Suprapubic skin (tissue), 4 donors: ENCODE data around the gene RELCH. TPM values are rescaled to one million over a fixed set of nuclear protein-coding genes. Genes with fewer than 3 reads are reported as not detected.

Source experiments
- DNase-seq, 2 donors: peaks; one replicate each; pipeline ENCODE4 v3.0.0-alpha.2; 2019; ENCODE audit warnings: low spot score in 2 of 2
- H3K27ac ChIP-seq: fragments of 200-600 bp; sonication (generic); one replicate; pipeline ENCODE4 v1.5.1; 2019
- H3K27me3 ChIP-seq: fragments of 200-600 bp; sonication (generic); one replicate; pipeline ENCODE4 v1.5.1; 2019
- H3K36me3 ChIP-seq: fragments of 200-600 bp; sonication (generic); one replicate; pipeline ENCODE4 v1.5.1; 2019
- H3K4me1 ChIP-seq: fragments of 200-600 bp; sonication (generic); one replicate; pipeline ENCODE4 v1.5.1; 2019
- H3K4me3 ChIP-seq: fragments of 200-600 bp; sonication (generic); one replicate; pipeline ENCODE4 v1.5.1; 2019; ENCODE audit warnings: mild to moderate bottlenecking
- H3K9me3 ChIP-seq: fragments of 200-600 bp; sonication (generic); one replicate; pipeline ENCODE4 v1.5.1; 2019
- EP300 ChIP-seq: sonication (generic); formaldehyde crosslinking; IDR thresholded peaks from one replicate; pipeline ENCODE4 v1.6.1; 2017; ENCODE audit warnings: antibody characterized with exemption
- POLR2A ChIP-seq, 2 donors: fragments of 450-650 bp; IDR thresholded peaks; one replicate each; pipeline ENCODE4 v1.6.1; 2017; ENCODE audit warnings: antibody characterized with exemption in 2 of 2, mild to moderate bottlenecking in 2 of 2, moderate library complexity in 2 of 2
- WGBS: methylation state at CpG from one replicate; pipeline ENCODE4 v1.1.5; 2018; 5-methylcytosine and 5-hydroxymethylcytosine counted together
- total RNA-seq, 4 donors: library from RNA; depleted of rRNA; stranded (reverse); fragments of >200 nt; gene quantifications; one replicate each; pipeline ENCODE4 v1.1.0, GENCODE V29; 2016

The RELCH gene
- total RNA-seq, 4 donors from 2014 or later: 54.2 to 108 (median 61.9) TPM

GRCh38 chr18:62357079-62357719, 170.1 kb downstream of the RELCH start:
- no peak for DNase-seq
- 81% methylated on average over 5 of the region's 5 CpGs for WGBS
- Histone ChIP-seq H3K4me3 (no peak overlapping the region), H3K27me3 (no peaks in the 10 kb centered on the region), H3K9me3 (no peaks in the 10 kb centered on the region), H3K27ac (no peak overlapping the region), H3K4me1 (no peaks in the 10 kb centered on the region), H3K36me3 (no peaks in the 10 kb centered on the region)
- TF ChIP-seq POLR2A (IDR thresholded peaks at IDR 0.05): no peak
- TF ChIP-seq EP300: no peak

Other genes with a start within 250 kb of the RELCH start
- gene PIGN, start 199 bp upstream of the RELCH start, total RNA-seq: 10 to 100 TPM; 28.7 to 72.4 (median 36.8) TPM
- 10 to 100 TPM in 1 of 4 donors, 1 to 10 TPM in 3; 4.8 to 15.4 (median 5.9) TPM for gene TNFRSF11A, start 138.1 kb downstream of the RELCH start, total RNA-seq